HFFc6 (cell line): ENCODE measurements around the gene IL17RA. TPM values are rescaled to one million over a fixed set of nuclear protein-coding genes. Genes with fewer than 3 reads are reported as not detected.

ENCODE experiments used
- DNase-seq: peaks from one replicate; pipeline ENCODE4 v3.0.0-alpha.2; 2018
- H3K27ac Mint-ChIP-seq: 2 replicates; pipeline ENCODE4 v1.8.0; 2020; ENCODE audit warnings: mild to moderate bottlenecking, mixed read lengths
- H3K27me3 Mint-ChIP-seq: 2 replicates; pipeline ENCODE4 v1.8.0; 2021; ENCODE audit warnings: mild to moderate bottlenecking, moderate library complexity, mixed read lengths; ENCODE audit not compliant: insufficient read depth
- H3K36me3 Mint-ChIP-seq: 2 replicates; pipeline ENCODE4 v1.8.0; 2021; ENCODE audit warnings: low read depth, mixed read lengths
- H3K4me1 Mint-ChIP-seq: 2 replicates; pipeline ENCODE4 v1.8.0; 2020; ENCODE audit warnings: low read depth, mixed read lengths
- H3K4me3 Mint-ChIP-seq: 2 replicates; pipeline ENCODE4 v1.8.0; 2020; ENCODE audit warnings: mild to moderate bottlenecking, moderate library complexity, mixed read lengths
- H3K9me3 Mint-ChIP-seq: 2 replicates; pipeline ENCODE4 v1.8.0; 2020; ENCODE audit warnings: mild to moderate bottlenecking, mixed read lengths
- total RNA-seq, 6 experiments: library from RNA; stranded (reverse); fragmentation: NEBNext Ultra II Directional; extraction: Animal tissue kit (Norgen Biotek cat#: 25700); gene quantifications; 2 replicates in 1 of 6; 3 replicates in 5 of 6; pipeline ENCODE4 v1.2.3, GENCODE V29; 2021
- TF ChIP-seq, protein P1 (sequence below): fragments of 200-600 bp; sonication (generic); IDR thresholded peaks from 2 replicates; pipeline ENCODE4 v1.5.0; 2021; ENCODE audit warnings: antibody characterized with exemption, mild to moderate bottlenecking

The IL17RA gene
- total RNA-seq, 6 experiments from 2014 or later, result 10.5 to 14.4 (median 13.7) TPM

DNA sequence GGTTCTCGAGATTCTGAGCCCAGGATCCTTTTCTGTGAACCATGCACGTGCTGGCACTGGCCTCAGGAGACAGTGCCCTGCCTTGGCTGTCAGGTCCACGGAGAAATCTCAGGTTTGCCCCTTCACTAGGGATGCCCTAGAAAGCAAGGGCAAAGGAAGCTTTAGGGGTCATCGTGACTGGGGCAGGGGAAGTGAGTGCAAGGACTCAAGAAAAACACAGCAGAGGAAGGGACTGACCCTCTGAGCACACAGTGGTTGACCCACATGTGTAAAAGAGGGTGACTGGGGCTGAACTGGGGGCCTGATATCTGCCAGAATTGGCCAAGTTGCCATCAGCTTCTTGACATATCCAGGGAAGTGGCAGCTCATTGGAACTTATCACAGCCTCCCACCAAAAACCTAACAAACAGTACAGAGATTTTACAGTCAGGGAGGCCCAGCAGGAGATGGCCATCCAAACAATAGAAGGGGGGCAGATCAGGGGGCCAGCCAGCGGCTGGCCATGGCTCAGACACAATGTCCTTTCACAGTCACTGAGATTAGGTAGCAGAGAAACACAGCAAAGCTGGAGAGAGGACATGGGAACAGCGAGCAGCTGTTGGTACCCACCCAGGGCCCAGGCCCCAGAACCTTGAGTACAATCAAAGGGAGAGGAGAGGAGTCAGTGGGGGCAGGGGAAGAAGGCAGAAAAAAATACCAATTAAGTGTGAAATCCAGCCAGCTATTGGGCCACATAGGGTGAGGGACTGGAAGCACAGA is 32.0 kb downstream of the IL17RA start:
- DNase-seq, result no peak
- Mint-ChIP-seq H3K9me3 (no peaks in the 10 kb centered on the region), H3K4me3 (no peak overlapping the region), H3K36me3 (no peaks in the 10 kb centered on the region), H3K4me1 (no peaks in the 10 kb centered on the region), H3K27ac (no peak overlapping the region), H3K27me3 (peaks cover 16% of the 10 kb centered on the region)
- TF ChIP-seq, protein P1, sequence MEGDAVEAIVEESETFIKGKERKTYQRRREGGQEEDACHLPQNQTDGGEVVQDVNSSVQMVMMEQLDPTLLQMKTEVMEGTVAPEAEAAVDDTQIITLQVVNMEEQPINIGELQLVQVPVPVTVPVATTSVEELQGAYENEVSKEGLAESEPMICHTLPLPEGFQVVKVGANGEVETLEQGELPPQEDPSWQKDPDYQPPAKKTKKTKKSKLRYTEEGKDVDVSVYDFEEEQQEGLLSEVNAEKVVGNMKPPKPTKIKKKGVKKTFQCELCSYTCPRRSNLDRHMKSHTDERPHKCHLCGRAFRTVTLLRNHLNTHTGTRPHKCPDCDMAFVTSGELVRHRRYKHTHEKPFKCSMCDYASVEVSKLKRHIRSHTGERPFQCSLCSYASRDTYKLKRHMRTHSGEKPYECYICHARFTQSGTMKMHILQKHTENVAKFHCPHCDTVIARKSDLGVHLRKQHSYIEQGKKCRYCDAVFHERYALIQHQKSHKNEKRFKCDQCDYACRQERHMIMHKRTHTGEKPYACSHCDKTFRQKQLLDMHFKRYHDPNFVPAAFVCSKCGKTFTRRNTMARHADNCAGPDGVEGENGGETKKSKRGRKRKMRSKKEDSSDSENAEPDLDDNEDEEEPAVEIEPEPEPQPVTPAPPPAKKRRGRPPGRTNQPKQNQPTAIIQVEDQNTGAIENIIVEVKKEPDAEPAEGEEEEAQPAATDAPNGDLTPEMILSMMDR, result no peak

DNA sequence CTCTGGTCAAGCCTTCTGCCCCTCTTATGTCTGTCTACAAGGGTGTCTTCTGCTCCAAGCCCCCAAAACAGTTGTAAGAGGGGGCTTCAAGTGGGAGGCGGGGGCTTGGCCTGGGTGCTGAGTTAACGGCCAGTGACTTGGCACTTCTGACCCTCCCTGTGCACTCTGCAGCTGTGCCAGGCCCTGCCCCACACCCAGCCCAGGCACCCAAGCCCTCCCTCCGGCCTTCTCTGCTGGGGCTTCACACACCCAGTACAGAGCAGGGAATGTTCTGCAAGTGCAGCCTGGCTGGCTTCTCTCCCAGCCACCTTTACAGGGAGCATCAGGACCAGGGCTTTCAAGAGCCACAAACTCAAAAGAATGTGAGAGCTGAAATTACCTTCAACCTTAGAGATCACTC is 32.6 kb downstream of the IL17RA start:
- no peak for DNase-seq
- no peaks in the 10 kb centered on the region for H3K36me3 Mint-ChIP-seq
- no peaks in the 10 kb centered on the region for H3K9me3 Mint-ChIP-seq
- H3K27ac Mint-ChIP-seq, result no peak overlapping the region
- H3K4me1 Mint-ChIP-seq, result no peaks in the 10 kb centered on the region
- TF ChIP-seq, protein P1, result no peak
- peaks cover 21% of the 10 kb centered on the region for H3K27me3 Mint-ChIP-seq
- H3K4me3 Mint-ChIP-seq, result no peak overlapping the region

DNA sequence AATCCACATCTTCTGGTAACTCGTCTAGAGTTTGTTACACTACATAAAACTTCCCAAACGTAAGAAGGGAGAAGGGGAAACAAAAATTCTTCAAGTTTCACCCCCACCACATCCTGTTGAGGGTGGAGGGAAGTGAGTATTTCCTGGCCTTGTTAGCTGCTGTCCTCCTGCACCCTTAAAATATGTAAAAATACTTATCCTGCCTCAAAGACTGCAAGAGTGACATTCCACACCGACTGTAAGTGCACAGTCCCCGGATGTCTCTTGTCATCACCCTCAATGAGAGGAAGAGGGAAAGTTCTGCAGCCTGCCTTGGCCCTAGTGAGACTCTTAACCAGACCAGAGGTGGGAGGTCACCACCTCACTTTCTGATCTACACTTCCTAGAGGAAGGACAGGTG is 33.1 kb downstream of the IL17RA start:
- H3K9me3 Mint-ChIP-seq, result no peaks in the 10 kb centered on the region
- no peak overlapping the region for H3K4me3 Mint-ChIP-seq
- TF ChIP-seq, protein P1, result no peak
- H3K27me3 Mint-ChIP-seq, result peaks cover 21% of the 10 kb centered on the region
- H3K36me3 Mint-ChIP-seq, result no peaks in the 10 kb centered on the region
- DNase-seq, result no peak
- H3K4me1 Mint-ChIP-seq, result no peaks in the 10 kb centered on the region
- H3K27ac Mint-ChIP-seq, result no peak overlapping the region

DNA sequence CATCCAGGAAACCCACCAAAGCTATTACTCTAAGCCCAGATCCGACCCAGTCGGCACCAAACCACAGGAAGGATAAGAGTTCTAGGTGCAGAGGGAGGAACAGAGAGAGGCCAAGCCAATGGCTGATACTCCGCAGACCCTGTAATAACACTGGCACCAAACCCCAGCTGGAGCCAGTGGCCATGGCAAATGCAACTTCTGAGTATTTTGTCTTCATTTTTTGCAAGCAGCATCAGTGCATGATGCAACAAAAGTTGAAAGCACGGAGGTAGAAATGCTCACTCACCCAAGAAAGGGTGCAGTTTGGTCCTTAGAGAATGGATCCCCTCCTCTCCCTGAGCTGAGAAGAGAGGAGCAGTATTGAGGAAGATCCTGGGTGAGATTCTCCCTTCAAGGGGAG is 33.5 kb downstream of the IL17RA start:
- H3K27ac Mint-ChIP-seq, result no peak overlapping the region
- H3K4me1 Mint-ChIP-seq, result no peaks in the 10 kb centered on the region
- H3K27me3 Mint-ChIP-seq, result peaks cover 21% of the 10 kb centered on the region
- H3K4me3 Mint-ChIP-seq, result no peak overlapping the region
- TF ChIP-seq, protein P1, result no peak
- no peaks in the 10 kb centered on the region for H3K9me3 Mint-ChIP-seq
- no peak for DNase-seq
- no peaks in the 10 kb centered on the region for H3K36me3 Mint-ChIP-seq

DNA sequence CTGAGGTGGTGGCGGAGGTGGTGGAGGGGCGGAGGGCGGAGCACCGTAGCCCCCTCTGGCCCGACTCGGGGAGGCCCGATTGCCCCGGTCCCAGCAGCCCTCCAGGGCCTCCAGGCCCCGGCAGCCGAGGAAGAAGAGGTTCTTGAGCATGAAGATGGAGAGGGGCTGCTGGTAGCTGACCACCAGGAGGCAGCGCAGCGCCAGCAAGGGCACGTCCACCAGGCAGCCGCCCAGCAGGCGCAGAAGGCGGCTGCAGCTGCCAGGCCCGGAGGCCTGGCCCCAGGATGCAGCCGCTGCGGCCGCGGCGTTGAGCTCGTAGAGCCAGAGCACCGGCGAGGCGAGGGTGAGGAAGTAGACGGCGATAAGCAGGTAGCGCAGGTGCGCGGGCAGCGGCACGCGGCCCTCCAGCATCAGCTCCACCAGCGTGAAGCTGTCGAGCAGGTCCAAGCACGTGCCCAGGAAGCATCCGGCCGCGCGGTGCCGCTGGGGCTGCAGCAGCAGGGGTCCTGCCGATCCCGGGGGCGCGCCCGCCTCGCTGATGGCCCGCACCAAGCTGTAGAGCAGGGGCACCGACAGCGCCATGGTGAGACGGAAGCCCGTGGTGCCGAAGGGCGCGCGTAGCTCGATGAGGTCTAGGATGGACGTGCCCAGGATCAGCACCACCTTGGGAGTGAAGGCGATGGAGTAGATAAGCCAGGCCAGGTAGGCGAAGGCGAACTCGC is 34.8 kb downstream of the IL17RA start:
- H3K27ac Mint-ChIP-seq, result no peak overlapping the region
- DNase-seq, result no peak
- no peak overlapping the region for H3K4me3 Mint-ChIP-seq
- TF ChIP-seq, protein P1, result peak; percentile 53
- H3K36me3 Mint-ChIP-seq, result no peaks in the 10 kb centered on the region
- peaks cover 21% of the 10 kb centered on the region for H3K27me3 Mint-ChIP-seq
- no peaks in the 10 kb centered on the region for H3K4me1 Mint-ChIP-seq
- no peaks in the 10 kb centered on the region for H3K9me3 Mint-ChIP-seq
